ENCODE measurements around the gene ESAM. TPM values are rescaled to one million over a fixed set of nuclear protein-coding genes. Genes with fewer than 3 reads are reported as not detected.

Gene ESAM
- total RNA-seq, 1 donor from 2014 or later = 0.54 TPM

DNA sequence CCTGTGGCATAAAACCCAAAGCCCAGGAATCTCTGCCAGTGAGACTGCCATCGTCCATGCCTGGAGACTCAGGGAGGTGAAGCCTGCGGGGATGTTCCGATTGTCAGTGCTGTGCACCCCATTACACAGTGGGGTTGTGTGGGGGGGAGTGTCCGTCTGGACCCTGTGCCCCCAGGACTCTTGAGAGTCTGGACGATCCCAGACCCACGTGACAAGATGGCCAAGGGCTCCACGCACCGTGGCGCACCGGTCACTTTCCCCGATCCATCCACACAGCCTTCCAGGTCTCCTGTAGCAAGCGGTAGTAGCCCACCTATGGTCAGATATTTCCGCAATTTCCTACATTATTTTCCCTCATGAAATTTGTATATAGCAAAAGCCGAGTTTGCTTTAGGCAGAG lies 43.3 kb downstream of the ESAM start:
- Mint-ChIP-seq H3K4me1 (ENCODE audit: low read depth, unreplicated experiment) (peaks cover 35% of the 10 kb centered on the region), H3K36me3 (ENCODE audit: unreplicated experiment) (peaks cover 4% of the 10 kb centered on the region), H3K4me3 (ENCODE audit: unreplicated experiment) (peak overlapping the region; percentile 84), H3K27ac (ENCODE audit: unreplicated experiment) (peak overlapping the region; percentile 6), H3K9me3 (ENCODE audit: unreplicated experiment) (peaks cover 8% of the 10 kb centered on the region), H3K27me3 (ENCODE audit: unreplicated experiment) (peaks cover 14% of the 10 kb centered on the region)
- TF ChIP-seq, protein P1, sequence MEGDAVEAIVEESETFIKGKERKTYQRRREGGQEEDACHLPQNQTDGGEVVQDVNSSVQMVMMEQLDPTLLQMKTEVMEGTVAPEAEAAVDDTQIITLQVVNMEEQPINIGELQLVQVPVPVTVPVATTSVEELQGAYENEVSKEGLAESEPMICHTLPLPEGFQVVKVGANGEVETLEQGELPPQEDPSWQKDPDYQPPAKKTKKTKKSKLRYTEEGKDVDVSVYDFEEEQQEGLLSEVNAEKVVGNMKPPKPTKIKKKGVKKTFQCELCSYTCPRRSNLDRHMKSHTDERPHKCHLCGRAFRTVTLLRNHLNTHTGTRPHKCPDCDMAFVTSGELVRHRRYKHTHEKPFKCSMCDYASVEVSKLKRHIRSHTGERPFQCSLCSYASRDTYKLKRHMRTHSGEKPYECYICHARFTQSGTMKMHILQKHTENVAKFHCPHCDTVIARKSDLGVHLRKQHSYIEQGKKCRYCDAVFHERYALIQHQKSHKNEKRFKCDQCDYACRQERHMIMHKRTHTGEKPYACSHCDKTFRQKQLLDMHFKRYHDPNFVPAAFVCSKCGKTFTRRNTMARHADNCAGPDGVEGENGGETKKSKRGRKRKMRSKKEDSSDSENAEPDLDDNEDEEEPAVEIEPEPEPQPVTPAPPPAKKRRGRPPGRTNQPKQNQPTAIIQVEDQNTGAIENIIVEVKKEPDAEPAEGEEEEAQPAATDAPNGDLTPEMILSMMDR (IDR thresholded peaks at IDR 0.05; ENCODE audit: partially characterized antibody, unreplicated experiment) = no peak
- DNase-seq = no peak

DNA sequence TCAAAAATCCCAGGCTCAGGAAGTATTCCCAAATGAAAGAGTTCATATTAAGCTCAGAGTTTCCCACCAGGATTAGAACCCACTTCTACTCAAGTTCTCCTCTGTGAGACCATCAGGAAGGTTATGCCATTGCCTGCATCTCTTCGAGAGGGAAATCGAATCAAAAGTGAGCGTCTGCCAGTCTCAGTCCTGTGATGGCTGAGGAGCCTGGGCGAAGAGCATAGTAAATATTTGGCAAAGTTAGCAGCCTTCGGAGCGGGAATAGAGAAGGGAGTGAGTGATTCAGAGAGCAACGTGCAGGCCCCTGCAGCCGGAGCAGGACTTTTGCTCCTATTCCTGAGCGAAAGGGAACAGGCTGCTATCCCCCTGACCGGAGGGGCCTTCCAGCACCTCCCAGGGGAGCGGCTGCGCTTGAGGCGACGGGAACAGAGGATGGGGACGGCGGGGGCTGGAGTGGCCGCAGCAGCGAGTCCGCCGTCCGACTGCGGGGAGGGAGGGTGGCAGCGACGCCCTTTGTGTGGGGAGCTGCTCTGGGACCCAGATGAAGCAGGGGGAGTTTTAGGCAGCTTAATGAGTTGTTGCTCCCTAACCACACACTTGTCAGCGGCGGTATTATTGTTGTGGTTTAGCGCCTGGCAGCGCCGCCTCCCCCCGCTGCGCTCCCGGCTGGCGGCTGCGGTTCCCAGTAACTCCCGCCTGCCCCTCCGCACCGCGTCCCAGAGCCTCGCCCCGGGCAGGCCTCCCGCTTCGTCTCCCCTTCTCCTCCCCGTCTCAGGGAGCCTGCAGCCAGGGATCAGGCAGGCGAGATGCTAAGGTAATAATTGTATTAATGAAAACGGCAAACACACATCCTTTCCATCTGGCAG lies 44.1 kb downstream of the ESAM start:
- TF ChIP-seq, protein P1 (IDR thresholded peaks at IDR 0.05; ENCODE audit: partially characterized antibody, unreplicated experiment) = no peak
- H3K9me3 Mint-ChIP-seq (ENCODE audit: unreplicated experiment) = peaks cover 8% of the 10 kb centered on the region
- DNase-seq = peak; percentile 68
- H3K36me3 Mint-ChIP-seq (ENCODE audit: unreplicated experiment) = peaks cover 4% of the 10 kb centered on the region
- peak overlapping the region; percentile 96 for H3K4me3 Mint-ChIP-seq (ENCODE audit: unreplicated experiment)
- peak overlapping the region; percentile 62 for H3K27ac Mint-ChIP-seq (ENCODE audit: unreplicated experiment)
- H3K27me3 Mint-ChIP-seq (ENCODE audit: unreplicated experiment) = peaks cover 14% of the 10 kb centered on the region
- peaks cover 35% of the 10 kb centered on the region for H3K4me1 Mint-ChIP-seq (ENCODE audit: low read depth, unreplicated experiment)

DNA sequence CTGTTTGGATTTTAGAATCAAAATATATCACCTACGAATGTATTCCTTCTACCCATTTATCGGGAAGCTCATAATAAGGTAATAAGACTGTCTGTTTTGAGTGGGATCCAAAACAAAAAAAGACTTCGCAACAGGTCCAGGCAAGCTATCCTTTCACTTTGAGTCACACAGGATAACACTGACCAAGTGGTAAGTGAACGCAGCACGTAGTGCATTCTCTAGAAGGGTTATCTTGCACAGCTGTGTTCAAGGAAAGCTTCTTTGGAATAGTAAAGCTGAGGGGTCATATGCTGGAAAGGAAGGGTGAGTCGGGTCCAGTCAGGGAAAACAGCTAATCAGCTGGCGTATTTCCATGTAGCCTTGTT lies 44.7 kb downstream of the ESAM start:
- peaks cover 3% of the 10 kb centered on the region for H3K9me3 Mint-ChIP-seq (ENCODE audit: unreplicated experiment)
- DNase-seq = no peak
- peaks cover 4% of the 10 kb centered on the region for H3K36me3 Mint-ChIP-seq (ENCODE audit: unreplicated experiment)
- peaks cover 30% of the 10 kb centered on the region for H3K4me1 Mint-ChIP-seq (ENCODE audit: low read depth, unreplicated experiment)
- no peak overlapping the region for H3K27ac Mint-ChIP-seq (ENCODE audit: unreplicated experiment)
- TF ChIP-seq, protein P1 (IDR thresholded peaks at IDR 0.05; ENCODE audit: partially characterized antibody, unreplicated experiment) = no peak
- H3K4me3 Mint-ChIP-seq (ENCODE audit: unreplicated experiment) = peak overlapping the region; percentile 96
- peaks cover 10% of the 10 kb centered on the region for H3K27me3 Mint-ChIP-seq (ENCODE audit: unreplicated experiment)

DNA sequence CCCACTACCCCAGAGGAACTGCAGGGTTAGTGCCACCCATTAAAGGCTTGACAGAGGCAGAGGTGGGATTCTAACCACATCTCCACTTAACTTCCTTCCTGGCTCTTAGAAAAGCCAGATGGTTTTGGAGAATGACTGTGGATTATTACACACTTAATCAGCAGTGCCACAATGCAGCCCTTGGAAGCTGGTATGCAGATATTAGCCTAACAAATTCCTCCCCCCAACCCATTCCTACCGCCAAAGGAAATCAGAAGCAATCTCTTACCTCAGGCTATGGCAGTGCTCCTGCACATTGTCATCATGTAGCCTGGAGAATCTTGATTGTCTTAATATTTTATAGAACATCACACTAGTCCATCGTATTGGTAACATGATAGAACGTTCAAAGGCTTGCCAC lies 45.5 kb downstream of the ESAM start:
- H3K27ac Mint-ChIP-seq (ENCODE audit: unreplicated experiment) = no peak overlapping the region
- peaks cover 5% of the 10 kb centered on the region for H3K9me3 Mint-ChIP-seq (ENCODE audit: unreplicated experiment)
- no peak for DNase-seq
- H3K4me3 Mint-ChIP-seq (ENCODE audit: unreplicated experiment) = no peak overlapping the region
- H3K4me1 Mint-ChIP-seq (ENCODE audit: low read depth, unreplicated experiment) = peaks cover 29% of the 10 kb centered on the region
- TF ChIP-seq, protein P1 (IDR thresholded peaks at IDR 0.05; ENCODE audit: partially characterized antibody, unreplicated experiment) = no peak
- peaks cover 10% of the 10 kb centered on the region for H3K27me3 Mint-ChIP-seq (ENCODE audit: unreplicated experiment)
- H3K36me3 Mint-ChIP-seq (ENCODE audit: unreplicated experiment) = peaks cover 4% of the 10 kb centered on the region

DNA sequence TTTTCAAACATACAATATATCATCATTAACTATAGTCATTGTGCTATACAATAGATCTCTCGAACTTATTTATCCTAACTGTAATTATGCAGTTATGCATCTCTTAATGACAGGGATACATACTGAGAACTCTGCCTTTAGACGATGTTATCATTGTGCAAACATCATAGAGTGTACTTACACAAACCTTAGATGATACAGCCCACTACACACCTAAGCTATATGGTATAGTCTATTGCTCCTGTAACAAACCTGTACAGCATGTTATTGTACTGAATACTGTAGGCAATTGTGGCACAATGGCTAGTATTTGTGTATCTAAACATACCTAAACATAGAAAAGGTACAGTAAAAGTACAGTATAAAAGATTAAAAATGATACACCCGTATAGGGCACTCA lies 49.7 kb downstream of the ESAM start:
- Mint-ChIP-seq H3K27me3 (ENCODE audit: unreplicated experiment) (peaks cover 6% of the 10 kb centered on the region), H3K36me3 (ENCODE audit: unreplicated experiment) (peaks cover 9% of the 10 kb centered on the region), H3K4me1 (ENCODE audit: low read depth, unreplicated experiment) (peaks cover 2% of the 10 kb centered on the region), H3K27ac (ENCODE audit: unreplicated experiment) (no peak overlapping the region), H3K9me3 (ENCODE audit: unreplicated experiment) (peaks cover 2% of the 10 kb centered on the region), H3K4me3 (ENCODE audit: unreplicated experiment) (no peak overlapping the region)
- DNase-seq = no peak
- TF ChIP-seq, protein P1 (IDR thresholded peaks at IDR 0.05; ENCODE audit: partially characterized antibody, unreplicated experiment) = no peak

Data from glutamatergic neuron (in vitro differentiated cells).